Peyer's patch (tissue), 4 donors: ENCODE data around the gene B3GALT6. TPM values are rescaled to one million over a fixed set of nuclear protein-coding genes. Genes with fewer than 3 reads are reported as not detected.

ENCODE experiments used
- DNase-seq, 3 donors: peaks; one replicate each; pipeline ENCODE4 v3.0.0-alpha.2; 2017 to 2019
- H3K27ac ChIP-seq, 4 donors: fragments of 200-600 bp; sonication (generic); one replicate each; pipeline ENCODE4 v1.5.1; 2016 to 2019
- H3K27me3 ChIP-seq, 2 donors: fragments of 200-600 bp; sonication (generic); one replicate each; pipeline ENCODE4 v1.5.1; 2019
- H3K36me3 ChIP-seq, 3 donors: fragments of 200-600 bp; sonication (generic); one replicate each; pipeline ENCODE4 v1.5.1; 2016 to 2019
- H3K4me1 ChIP-seq, 4 donors: fragments of 200-600 bp; sonication (generic); one replicate each; pipeline ENCODE4 v1.5.1; 2016 to 2019
- H3K4me3 ChIP-seq, 4 donors: fragments of 200-600 bp; sonication (generic); 1 replicate in 3 of 4; 2 replicates in 1 of 4; pipeline ENCODE4 v1.5.1; 2016 to 2019; ENCODE audit warnings: mild to moderate bottlenecking in 1 of 4
- H3K9me3 ChIP-seq, 4 donors: fragments of 200-600 bp; sonication (generic); one replicate each; pipeline ENCODE4 v1.5.1; 2016 to 2019; ENCODE audit warnings: mild to moderate bottlenecking in 1 of 4
- POLR2A ChIP-seq, 2 donors: fragments of 450-650 bp; IDR thresholded peaks; one replicate each; pipeline ENCODE4 v1.5.1; 2017; ENCODE audit warnings: antibody characterized with exemption in 2 of 2, mild to moderate bottlenecking in 2 of 2, moderate library complexity in 2 of 2
- total RNA-seq, 4 donors: library from RNA; depleted of rRNA; stranded (reverse); fragments of >200 nt; gene quantifications; one replicate each; pipeline ENCODE4 v1.1.0, GENCODE V29; 2016
- TF ChIP-seq, protein P1 (sequence below), 6 experiments: fragments of 450-650 bp in 4 of 6; fragments of 200-600 bp in 2 of 6; sonication (generic) in 1 of 6; IDR thresholded peaks; one replicate each; pipeline ENCODE4 v1.5.1; 2017 to 2019; ENCODE audit warnings: antibody characterized with exemption in 6 of 6, mild to moderate bottlenecking in 3 of 6, moderate library complexity in 1 of 6

The B3GALT6 gene
- total RNA-seq, 4 donors from 2014 or later = 9.1 to 13.4 (median 10.6) TPM

DNA sequence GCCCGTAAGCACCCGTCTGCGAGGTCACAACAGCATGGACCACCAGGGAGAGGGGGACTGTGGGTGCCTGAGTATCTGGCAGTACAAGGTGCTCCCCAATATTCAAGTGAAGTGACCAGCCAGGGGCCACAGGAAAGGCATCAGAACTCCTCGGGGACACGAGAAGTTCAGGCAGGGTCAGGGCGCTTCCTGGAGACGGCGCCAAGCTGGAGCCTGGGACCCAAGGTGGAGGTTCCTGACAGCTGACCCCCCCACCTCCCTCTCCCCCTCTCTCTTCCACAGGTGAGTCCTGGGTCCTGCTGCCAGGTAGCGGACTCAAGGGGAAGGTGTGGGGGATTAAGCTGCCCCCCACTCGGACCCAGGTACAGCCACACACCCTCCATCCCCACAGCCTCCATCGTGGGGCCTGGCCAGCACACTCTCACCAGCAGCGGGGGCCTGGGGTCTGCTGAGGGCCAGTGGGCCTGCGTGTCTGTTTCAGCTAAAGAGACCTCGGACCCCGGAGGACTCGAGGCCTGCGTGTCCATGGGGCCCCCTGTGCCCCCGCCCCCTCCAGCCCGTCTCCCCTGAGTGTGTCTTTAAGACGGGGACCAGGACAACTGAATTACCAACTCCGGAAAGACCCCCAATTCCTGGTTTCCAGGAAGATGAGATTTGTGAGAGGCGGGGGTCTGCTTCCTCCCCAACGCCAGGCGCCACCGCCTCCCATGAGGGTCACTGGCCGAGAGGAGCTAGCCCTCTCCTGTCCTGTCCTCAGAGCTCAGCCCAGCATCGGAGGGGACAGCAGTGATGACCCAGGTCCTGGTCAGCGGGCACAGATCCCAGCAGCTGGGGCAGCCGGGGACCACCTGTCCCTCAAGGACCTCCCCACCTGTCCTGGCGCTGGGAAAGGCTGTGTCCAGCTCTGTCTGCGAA, 31.8 kb upstream of the B3GALT6 start:
- Histone ChIP-seq H3K9me3 (peaks cover 0 to under 1% (median 0%) of the 10 kb centered on the region in 4 donors), H3K27ac (peak overlapping the region in 1 of 4 donors; percentile 67), H3K36me3 (no peaks in the 10 kb centered on the region), H3K4me3 (peak overlapping the region in 3 of 4 donors; percentile 22 to 59 (median 53)), H3K4me1 (peaks cover 0 to 14% (median 7%) of the 10 kb centered on the region in 4 donors), H3K27me3 (peaks cover 0 to 7% of the 10 kb centered on the region in 2 donors)
- peak in 1 of 3 donors; percentile 43 for DNase-seq
- TF ChIP-seq, protein P1, sequence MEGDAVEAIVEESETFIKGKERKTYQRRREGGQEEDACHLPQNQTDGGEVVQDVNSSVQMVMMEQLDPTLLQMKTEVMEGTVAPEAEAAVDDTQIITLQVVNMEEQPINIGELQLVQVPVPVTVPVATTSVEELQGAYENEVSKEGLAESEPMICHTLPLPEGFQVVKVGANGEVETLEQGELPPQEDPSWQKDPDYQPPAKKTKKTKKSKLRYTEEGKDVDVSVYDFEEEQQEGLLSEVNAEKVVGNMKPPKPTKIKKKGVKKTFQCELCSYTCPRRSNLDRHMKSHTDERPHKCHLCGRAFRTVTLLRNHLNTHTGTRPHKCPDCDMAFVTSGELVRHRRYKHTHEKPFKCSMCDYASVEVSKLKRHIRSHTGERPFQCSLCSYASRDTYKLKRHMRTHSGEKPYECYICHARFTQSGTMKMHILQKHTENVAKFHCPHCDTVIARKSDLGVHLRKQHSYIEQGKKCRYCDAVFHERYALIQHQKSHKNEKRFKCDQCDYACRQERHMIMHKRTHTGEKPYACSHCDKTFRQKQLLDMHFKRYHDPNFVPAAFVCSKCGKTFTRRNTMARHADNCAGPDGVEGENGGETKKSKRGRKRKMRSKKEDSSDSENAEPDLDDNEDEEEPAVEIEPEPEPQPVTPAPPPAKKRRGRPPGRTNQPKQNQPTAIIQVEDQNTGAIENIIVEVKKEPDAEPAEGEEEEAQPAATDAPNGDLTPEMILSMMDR (IDR thresholded peaks at IDR 0.05) = no peak
- TF ChIP-seq POLR2A (IDR thresholded peaks at IDR 0.05) = no peak

DNA sequence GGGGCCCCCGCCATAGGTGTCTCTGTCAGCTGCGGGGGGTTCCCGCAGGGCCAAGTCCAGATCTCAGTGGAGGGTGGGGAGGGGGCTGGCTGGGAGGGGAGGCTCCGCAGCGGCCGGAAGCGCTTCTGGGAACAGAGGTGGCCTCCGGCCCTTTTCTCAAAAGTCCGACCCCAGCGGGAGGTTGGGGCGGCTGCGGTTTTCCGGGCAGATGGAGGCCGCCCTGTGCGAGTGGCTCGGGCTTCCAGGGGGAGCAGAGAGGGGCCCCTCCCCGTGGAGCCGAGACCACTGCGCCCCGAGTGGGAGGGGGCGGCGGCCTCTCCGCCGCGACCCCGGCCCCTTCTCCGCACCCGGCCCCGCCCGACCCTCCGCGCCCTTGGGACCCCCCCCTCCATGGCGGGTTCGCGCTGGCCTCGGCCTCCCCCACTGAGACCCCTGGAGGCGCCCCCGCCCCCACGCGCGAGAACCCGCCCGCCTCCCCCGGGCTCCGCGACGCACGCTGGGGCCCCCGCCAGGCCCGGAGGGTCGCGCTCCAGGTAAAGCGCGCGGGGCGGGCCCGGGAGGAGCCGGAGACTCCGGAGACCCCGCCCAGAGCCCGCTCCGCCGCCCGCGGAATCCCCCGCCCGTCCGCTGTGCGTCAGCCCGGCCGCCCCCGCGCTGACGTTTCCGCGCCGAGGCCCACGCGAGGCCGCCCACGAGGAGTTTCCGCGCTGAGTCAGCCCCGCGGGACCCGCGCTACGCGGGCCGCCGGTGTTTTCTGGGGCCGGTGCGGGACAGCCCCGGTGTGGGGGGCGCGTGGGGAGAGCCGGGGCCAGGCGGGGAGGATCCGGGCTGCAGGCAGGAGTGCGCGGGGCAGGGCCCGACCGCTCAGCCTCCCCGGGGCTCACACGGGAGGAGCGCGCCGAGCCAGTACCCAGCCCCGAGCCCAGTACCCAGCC, 30.9 kb upstream of the B3GALT6 start:
- H3K4me3 ChIP-seq = peak overlapping the region; percentile 22 to 59 (median 55)
- H3K27me3 ChIP-seq = peaks cover 0 to 7% of the 10 kb centered on the region in 2 donors
- peak in 2 of 3 donors; percentile 54 to 83 for DNase-seq
- H3K27ac ChIP-seq = peak overlapping the region in 3 of 4 donors; percentile 7 to 67 (median 64)
- no peaks in the 10 kb centered on the region for H3K9me3 ChIP-seq
- H3K4me1 ChIP-seq = peaks cover 0 to 23% (median 10%) of the 10 kb centered on the region in 4 donors
- H3K36me3 ChIP-seq = no peaks in the 10 kb centered on the region
- TF ChIP-seq, protein P1 (IDR thresholded peaks at IDR 0.05) = no peak
- no peak for TF ChIP-seq POLR2A (IDR thresholded peaks at IDR 0.05)

DNA sequence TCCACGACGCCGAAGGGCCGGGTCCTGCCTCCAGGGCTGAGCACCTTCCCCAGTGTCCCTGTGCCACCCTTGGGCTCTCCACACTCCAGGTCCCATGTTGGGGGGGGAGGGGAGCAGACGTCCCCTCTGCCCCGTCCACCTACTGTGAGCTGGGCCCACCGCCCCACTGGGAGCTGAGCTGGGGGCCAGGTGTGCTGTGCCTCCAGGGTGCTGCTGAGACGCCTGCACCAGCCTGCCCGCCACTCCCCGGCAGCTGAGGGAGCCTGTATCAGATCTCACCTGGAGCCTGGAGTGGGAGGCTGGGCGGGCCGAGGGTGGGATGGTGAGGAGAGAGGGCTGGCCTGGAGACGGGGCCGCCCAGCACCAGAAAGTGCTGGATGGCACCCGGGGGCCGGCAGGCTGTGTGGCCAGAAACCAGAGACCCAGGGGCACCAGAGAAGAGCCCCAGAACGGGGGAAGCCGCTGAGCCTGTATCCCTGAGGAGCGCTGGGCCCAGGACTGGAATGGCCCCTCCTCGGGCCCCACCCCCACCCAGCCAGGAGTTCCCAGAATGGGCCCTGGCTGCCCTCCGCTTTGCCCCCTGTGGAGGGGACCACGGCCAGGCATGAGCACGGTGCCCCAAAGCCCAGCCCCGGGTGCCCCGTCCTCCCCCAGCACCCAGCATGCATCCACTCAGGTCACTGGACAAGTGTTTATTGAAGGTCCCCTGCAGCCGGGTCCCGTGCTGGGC, 29.0 kb upstream of the B3GALT6 start:
- H3K27me3 ChIP-seq = peaks cover 0 to 16% of the 10 kb centered on the region in 2 donors
- peak in 1 of 3 donors; percentile 52 for DNase-seq
- no peaks in the 10 kb centered on the region for H3K36me3 ChIP-seq
- H3K9me3 ChIP-seq = no peaks in the 10 kb centered on the region
- H3K4me3 ChIP-seq = no peak overlapping the region
- no peak overlapping the region for H3K27ac ChIP-seq
- peaks cover 0 to 40% (median 27%) of the 10 kb centered on the region in 4 donors for H3K4me1 ChIP-seq
- TF ChIP-seq POLR2A (IDR thresholded peaks at IDR 0.05) = no peak
- TF ChIP-seq, protein P1 (IDR thresholded peaks at IDR 0.05) = no peak

DNA sequence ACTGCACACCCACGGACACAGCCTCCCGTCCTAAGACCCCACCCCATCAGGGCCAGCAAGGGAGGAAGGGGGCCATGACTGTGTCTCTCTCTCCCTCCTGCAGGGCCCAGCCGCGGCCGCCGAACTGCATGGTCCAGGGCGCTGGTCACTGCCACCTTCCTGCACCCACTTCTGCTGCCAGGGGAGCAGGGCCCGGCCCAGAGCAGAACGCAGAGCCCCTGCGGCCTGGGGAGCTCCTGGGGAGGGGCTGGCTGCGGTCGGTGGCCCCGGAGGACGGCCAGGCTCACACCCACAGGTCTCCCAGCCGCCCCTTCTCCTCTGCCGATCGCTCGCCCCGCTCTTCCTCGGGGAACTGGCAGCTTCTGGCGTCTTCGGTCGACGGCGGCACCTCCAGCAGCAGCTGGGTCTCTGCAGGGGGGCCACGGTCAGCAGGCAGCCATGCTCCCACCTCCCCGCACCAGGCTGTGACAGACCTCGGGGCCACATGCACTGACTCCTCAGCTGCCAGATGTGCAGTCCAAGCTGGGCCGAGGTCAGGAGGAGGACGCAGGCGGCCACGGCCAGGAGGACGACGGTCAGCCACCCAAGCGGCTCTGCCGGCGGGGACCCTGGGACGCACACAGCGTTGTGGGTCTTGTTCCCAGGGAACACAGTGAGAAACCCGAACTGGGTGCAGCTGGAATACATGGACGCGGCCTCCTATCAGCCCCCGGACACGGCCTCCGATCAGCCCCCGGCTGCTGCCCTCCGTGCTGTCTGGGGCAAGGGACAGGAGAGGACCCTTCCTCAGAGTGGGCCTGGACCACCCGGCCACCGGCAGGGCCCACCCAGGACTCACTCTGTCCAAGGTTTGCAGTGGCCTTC, 28.2 kb upstream of the B3GALT6 start:
- no peak overlapping the region for H3K27ac ChIP-seq
- H3K36me3 ChIP-seq = no peaks in the 10 kb centered on the region
- H3K4me1 ChIP-seq = peaks cover 0 to 48% (median 35%) of the 10 kb centered on the region in 4 donors
- peaks cover 0 to 16% of the 10 kb centered on the region in 2 donors for H3K27me3 ChIP-seq
- no peaks in the 10 kb centered on the region for H3K9me3 ChIP-seq
- peak in 1 of 3 donors; percentile 43 for DNase-seq
- TF ChIP-seq POLR2A (IDR thresholded peaks at IDR 0.05) = no peak
- TF ChIP-seq, protein P1 (IDR thresholded peaks at IDR 0.05) = no peak
- H3K4me3 ChIP-seq = no peak overlapping the region
